ENCODE measurements around the gene STX12.

The STX12 gene

GRCh38 chr1:27873671-27874384 lies 100.8 kb downstream of the STX12 start:
- no peak overlapping the region for H3K27ac ChIP-seq (ENCODE audit: low read length)
- no peaks in the 10 kb centered on the region for H3K9me3 ChIP-seq (ENCODE audit: control insufficient read depth, low read depth, low read length)
- H3K4me3 ChIP-seq (ENCODE audit: low read length) = no peak overlapping the region
- peaks cover 12% of the 10 kb centered on the region for H3K27me3 ChIP-seq (ENCODE audit: control insufficient read depth, insufficient read depth, low read length)
- H3K9ac ChIP-seq (ENCODE audit: low read length) = no peak overlapping the region
- no peaks in the 10 kb centered on the region for H3K4me1 ChIP-seq (ENCODE audit: control insufficient read depth, low read depth, low read length)
- no peaks in the 10 kb centered on the region for H3K36me3 ChIP-seq (ENCODE audit: control insufficient read depth, low read depth, low read length)
